KOPT-K1 (cell line): ENCODE data around the gene MCTP2.

ENCODE experiments used
- H3K27ac ChIP-seq: fragments of 200-600 bp; sonication (generic); 2 replicates; pipeline ENCODE4 v1.5.1; 2016; ENCODE audit warnings: antibody characterized with exemption, mild to moderate bottlenecking, low read depth, low read length; ENCODE audit not compliant: poor library complexity, severe bottlenecking
- H3K36me3 ChIP-seq: fragments of 200-600 bp; sonication (generic); 2 replicates; pipeline ENCODE4 v1.5.1; 2017; ENCODE audit warnings: antibody characterized with exemption, mild to moderate bottlenecking, low read length, moderate library complexity; ENCODE audit not compliant: insufficient read depth
- H3K9me3 ChIP-seq: fragments of 200-600 bp; sonication (generic); 2 replicates; pipeline ENCODE4 v1.5.1; 2017; ENCODE audit warnings: antibody characterized with exemption, low read length, mild to moderate bottlenecking; ENCODE audit not compliant: insufficient read depth, poor library complexity, severe bottlenecking

The MCTP2 gene

DNA sequence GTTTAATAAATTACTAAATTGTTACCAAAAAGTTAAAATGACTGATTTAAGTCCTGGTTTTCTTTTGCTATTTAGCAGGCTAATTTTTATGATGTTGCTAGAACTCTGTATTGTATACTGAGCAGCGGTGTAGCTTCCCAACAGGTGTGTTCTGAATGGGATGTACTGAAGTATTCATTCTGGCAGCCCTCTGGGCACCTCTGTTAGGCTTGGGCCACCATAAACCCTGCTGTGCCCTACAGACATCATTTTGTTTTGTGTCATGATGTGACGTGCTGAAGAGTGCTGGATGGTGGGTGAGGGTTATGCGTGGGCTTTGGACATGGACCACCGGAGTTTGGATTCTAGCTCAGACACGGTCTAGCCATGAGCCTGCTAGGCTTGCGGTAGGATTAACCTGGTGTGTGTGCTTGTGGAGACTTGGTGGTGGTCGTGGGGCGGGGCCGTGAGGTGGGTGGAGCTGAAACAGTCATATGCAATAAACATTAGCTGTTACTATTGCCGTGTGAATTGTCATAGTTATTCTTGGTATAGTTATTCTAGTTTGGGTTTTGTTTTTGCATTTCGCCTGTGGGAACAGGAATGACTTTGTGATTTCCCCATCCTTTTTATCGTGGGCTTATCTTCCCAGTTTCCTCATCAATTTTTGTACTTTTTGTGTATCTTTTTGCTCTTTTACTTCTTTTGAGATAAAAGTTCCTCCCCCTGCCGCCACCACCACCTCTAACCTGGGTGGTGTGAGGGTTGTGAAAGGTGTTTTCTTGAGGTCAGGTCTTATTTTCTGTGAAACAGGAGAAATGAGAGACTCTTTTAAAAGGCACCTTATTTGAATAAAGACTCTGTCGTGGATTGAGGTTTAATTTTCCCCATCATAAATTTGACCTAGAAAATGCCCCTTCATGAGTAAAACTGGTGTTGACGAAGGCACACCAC lies 93.7 kb downstream of the MCTP2 start:
- Histone ChIP-seq H3K27ac (no peak overlapping the region), H3K36me3 (no peaks in the 10 kb centered on the region), H3K9me3 (no peaks in the 10 kb centered on the region)

DNA sequence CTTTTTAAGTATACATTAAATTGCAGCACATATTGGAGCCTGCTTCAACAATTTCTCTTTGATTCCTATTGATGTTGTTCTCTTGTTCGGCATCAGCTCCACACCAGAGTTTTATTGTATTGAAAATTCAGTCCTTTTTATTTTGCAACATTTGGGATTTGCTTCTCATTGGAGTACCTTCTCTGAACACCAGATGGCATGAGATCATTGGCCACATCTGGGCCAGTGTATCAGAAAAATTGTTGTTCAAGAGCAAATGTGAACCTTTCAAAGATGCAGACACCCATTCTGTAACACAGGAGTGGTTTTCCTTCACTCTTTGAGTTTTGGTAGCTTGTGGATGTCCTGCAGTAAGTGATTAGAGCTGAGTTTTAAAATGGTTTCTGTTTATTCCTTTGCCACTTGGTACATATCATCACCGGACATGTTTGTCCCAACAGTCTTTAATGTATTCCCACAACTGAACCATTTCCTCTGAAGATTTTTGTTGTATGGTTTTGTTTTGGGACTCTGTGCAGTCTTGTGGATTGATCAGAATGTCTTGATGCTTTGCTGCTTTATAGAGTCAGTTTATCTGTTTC lies 96.1 kb downstream of the MCTP2 start:
- Histone ChIP-seq H3K36me3 (no peaks in the 10 kb centered on the region), H3K9me3 (no peaks in the 10 kb centered on the region), H3K27ac (no peak overlapping the region)

DNA sequence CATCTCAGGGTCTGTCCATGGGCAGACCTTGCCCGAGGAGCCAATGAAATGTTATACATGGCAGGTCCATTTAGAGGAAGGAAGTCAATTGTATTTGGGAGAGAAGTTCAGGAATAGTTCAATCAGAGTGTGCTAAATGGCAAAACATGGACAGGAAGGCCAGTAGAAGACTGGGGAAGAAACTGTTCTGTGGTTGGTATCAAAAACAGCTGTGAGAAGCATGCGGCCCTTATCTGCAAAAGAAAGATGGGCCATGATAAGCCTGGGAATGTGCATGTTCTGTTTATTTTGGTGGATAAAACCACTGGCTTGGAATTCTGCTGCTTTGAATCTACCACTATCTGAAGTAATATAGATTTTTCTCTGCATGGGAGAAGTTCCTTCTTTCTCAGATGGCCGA lies 100.4 kb downstream of the MCTP2 start:
- H3K9me3 ChIP-seq = no peaks in the 10 kb centered on the region
- no peaks in the 10 kb centered on the region for H3K36me3 ChIP-seq
- H3K27ac ChIP-seq = no peak overlapping the region

DNA sequence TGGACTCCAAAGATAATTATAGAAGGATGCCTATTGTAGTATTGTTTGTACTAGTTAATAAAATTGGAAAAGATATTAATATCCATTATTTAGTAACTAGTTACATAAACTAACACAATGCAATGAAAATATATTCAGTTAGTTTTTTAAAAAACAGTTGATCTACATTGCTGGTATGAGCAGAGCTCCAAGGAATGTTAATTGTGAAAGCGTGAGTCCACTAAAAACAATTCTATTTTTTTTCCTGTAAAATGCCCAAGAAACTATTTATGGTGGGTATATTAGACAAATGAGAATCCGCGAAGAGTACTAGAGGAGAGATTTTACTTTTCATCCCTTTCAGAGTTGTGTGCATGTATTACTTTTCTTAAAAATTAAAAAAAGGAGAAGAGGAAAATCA lies 104.3 kb downstream of the MCTP2 start:
- Histone ChIP-seq H3K9me3 (no peaks in the 10 kb centered on the region), H3K27ac (no peak overlapping the region), H3K36me3 (no peaks in the 10 kb centered on the region)

DNA sequence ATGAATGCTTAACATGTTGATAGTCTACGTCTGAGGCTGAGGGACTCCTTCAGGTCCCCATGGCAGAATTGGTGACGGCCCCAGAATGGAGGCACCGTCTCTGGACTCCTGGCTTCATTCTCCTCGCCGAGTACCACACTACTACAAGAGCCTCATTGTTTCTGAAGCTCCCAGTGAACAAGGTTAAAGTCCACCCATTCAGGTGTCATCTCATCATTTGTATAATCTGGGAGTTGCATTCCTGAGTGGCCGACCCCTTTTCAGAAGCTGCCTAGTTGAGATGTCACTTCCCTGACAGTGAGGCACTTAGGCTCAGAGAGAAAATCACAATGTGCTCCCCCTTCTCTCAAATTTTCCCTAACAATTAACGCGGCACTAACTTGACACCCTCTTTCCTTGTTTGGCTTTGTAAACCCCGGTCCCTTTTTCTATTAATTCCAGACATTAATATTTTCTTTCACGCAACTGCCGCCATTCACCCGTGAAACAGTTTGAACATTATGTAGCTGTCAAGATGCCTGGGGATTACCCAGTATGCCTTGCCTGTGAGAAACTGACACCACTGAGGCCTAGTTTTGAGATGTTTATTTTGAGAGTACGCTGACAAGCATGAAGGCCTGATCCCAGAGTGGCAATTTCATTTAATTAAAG lies 105.6 kb downstream of the MCTP2 start:
- Histone ChIP-seq H3K9me3 (no peaks in the 10 kb centered on the region), H3K36me3 (no peaks in the 10 kb centered on the region), H3K27ac (no peak overlapping the region)

DNA sequence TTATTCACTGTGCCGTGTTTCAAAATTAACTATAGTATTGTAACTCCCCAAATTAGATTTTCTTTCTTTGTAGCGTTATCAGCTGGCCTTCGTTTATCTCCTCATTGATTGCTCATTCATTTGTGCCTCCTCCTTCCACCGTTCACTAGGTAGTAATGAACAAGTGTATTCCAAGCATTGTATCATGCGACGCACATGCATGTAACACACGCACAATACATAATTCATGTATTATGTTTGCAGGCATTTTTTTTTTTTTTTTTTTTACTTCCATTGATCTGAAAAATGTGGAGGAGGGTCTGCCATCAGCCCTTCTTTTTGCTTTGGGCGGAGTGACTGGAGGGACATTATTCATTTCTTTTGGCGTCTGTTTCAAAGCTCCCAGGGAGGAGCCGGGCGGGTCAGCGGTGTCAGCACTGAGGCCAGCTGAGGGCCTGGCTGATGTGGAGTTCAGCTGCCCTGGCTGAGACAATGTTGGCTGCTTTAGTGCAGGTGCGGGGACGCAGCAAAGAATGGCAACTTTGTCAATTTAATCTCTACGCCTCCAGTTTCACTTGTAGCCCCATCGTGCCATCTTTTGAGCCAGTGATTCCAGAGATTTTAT lies 107.0 kb downstream of the MCTP2 start:
- Histone ChIP-seq H3K36me3 (no peaks in the 10 kb centered on the region), H3K27ac (no peak overlapping the region), H3K9me3 (no peaks in the 10 kb centered on the region)

DNA sequence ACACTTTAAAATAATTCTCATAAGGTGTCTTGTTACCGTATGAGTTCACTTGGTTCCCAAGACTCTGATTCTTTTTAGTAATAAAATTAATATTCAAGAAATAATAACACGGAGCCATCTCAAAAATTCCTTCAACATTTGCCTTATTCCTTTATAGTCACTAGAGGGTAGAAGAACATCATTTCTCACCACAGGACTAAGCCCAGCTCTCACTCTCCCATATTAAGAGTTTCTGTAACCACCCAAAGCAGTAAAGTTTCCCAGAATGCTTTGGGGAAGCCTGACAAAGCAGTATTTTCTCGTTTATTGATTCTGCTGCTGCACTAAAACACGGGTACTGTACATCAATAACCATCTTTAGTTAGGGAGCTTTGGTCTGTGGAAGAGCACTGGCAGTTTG lies 114.9 kb downstream of the MCTP2 start:
- H3K36me3 ChIP-seq = no peaks in the 10 kb centered on the region
- H3K9me3 ChIP-seq = no peaks in the 10 kb centered on the region
- no peak overlapping the region for H3K27ac ChIP-seq

DNA sequence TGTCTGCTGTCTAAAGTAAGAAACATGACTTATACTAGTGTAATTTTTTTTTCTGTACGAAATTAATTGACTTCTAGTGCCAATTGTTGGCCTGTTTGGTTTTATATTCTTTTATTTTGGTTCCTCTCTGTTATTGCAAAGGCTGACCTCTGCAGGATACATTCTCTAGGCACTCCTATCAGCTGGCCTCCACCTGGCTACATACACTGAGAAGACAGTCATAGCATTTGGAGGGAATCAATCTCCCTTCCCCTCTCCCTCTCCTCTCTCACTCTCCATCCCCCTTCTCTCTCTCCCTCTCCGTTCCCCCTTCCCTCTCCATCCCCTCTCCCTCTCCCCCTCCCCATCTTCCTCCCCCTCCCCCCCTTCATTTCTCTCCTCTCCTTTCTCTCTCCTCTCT lies 116.7 kb downstream of the MCTP2 start:
- H3K36me3 ChIP-seq = no peaks in the 10 kb centered on the region
- no peaks in the 10 kb centered on the region for H3K9me3 ChIP-seq
- no peak overlapping the region for H3K27ac ChIP-seq

DNA sequence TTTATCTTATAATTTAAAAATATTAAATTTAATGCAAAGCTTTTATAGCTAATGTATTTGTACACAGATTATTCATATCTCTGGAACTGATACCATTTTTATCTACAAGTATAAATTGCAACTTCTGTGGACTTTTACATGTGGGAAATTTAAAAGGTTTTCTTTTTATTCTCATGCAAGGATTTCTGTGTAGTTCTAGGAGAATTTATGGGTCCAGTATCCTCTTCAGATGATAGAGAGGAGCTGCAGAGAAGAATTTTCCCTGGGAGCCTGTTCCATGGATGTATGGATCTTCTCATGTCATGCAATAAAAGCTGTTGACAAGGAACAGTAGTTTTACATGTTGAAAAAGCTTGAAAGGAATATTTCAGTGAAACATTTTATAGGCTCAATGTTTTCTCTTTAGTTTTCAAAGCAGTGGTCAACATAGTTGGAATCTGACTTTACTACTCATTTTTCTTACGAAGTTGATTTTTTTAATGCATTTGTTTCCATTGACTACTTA lies 119.7 kb downstream of the MCTP2 start:
- Histone ChIP-seq H3K9me3 (no peaks in the 10 kb centered on the region), H3K36me3 (no peaks in the 10 kb centered on the region), H3K27ac (no peak overlapping the region)

DNA sequence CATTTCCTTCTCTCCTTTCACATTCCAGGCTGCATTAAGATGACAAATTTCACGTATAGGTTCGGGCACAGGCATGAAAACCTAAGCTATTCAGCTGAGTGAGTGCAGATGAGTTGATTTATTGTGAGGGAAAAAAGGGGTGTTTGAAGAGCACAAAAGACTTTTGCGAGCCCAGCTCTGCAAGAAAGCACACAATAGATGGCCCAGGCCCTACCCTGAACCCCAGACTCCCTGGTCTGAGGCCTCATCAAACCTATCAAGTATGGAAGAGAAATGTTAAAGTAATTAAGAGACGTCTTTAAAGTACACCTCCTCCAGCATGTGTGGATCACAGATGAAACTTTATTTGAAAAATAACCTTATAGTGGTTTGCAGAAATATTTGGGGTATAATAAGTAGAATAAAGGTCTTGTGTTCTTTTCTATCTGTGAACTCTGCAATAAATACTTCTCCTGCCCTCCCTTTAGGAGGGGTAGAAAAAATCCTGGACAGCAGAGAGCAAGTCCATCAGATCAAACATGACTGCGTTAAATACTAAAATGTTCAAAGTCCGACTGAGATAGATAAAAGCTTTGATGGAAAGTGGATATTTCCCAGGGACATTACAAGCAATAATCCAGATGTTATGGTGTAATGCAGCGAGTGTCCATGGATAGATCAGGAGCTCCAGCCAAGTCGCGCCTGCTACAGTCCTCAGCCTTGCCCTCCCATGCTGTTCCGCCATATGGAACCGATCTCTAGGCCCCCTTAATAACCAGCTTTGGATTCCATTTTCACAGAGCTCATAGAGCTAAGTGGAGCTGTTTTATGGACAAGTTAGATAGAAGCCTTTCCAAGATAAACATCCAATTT lies 121.5 kb downstream of the MCTP2 start:
- Histone ChIP-seq H3K27ac (no peak overlapping the region), H3K36me3 (no peaks in the 10 kb centered on the region), H3K9me3 (no peaks in the 10 kb centered on the region)

DNA sequence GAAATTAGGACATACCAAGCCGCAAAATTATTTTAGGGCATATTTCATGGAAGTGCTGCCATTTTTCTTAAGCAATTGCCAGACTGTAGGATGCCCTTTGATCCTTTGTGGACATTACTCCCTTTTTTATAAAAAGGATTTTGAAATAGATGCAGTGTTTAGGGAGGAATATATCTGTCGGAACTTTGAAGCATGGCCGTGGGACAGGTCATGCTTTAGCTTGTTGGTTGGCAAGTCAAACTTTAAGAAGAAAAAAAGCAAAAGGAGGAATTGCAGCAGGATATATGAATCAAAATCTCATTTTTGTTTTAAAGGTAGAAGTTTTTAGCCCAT lies 122.1 kb downstream of the MCTP2 start:
- no peaks in the 10 kb centered on the region for H3K36me3 ChIP-seq
- no peaks in the 10 kb centered on the region for H3K9me3 ChIP-seq

DNA sequence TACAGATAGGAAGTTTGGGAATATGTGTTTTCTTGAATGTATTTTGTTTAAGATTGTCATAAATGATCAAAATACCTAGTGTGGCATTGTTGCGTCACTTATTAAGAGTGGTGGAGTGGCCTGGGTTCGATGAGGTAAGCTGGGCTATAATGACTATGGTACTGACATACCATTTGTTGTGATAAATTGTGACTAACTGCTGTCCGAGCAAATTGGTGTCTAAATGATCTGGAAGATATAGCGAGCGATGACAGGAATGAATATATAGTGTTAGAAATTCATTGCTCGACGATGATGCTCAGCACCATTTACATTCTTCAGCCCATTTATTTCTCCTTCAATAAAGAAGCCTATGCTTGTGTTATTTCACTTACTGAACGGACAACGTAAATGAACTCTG lies 123.3 kb downstream of the MCTP2 start:
- Histone ChIP-seq H3K9me3 (no peaks in the 10 kb centered on the region), H3K27ac (no peak overlapping the region), H3K36me3 (no peaks in the 10 kb centered on the region)

More for the DNA sequence above, 122.1 kb downstream of the MCTP2 start:
- H3K27ac ChIP-seq = no peak overlapping the region

DNA sequence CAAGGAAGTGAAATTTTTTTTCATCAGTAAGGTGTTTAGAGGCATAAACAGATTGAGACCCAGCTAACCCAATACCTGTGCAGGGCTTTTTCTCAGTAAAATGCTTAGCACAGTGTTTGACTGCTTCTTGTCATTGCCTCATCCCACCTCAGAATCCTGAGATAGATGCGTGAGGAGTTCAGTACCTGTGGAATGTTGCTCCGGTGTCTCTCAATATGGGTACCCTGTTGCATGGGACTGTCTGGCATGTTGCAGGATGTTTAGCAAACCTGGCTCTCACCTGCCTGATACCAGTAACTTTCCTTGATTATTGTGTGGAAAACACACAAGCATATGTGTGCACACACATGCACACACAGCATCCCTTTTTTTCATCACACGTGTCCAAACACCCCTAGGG lies 128.4 kb downstream of the MCTP2 start:
- no peaks in the 10 kb centered on the region for H3K9me3 ChIP-seq
- H3K36me3 ChIP-seq = no peaks in the 10 kb centered on the region
- H3K27ac ChIP-seq = no peak overlapping the region

DNA sequence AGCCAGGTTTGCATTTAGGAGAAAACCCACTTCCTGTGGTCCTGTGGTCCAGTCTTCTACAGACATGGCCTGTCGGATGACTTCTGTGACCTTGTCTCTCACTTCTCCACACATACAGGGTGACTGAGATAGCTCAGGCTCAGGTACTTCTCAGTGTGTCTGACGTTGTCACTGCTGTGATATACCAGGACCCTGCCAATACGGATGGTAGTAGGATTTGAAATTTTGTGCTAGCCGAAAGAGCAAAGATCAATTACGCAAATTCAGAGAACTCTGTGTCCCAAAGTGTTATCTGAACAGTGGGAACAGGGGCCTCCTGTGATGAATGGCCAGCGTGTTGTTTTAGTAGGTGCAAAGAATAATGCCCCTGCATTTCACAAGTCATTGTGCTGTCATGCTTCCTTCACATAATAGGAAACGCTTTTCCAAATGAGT lies 128.9 kb downstream of the MCTP2 start:
- H3K27ac ChIP-seq = no peak overlapping the region
- no peaks in the 10 kb centered on the region for H3K9me3 ChIP-seq
- no peaks in the 10 kb centered on the region for H3K36me3 ChIP-seq
